NB4 (cell line): ENCODE data around the gene ANXA2R.
"Not testable (repeated sequence)": the region's sequence is repeated elsewhere in the genome, so short reads cannot be mapped to it uniquely, and the experiment has no call there.

Experiments
- DNase-seq: peaks from one replicate; pipeline ENCODE4 v3.0.0; 2010; ENCODE audit warnings: low read depth
- H3K4me3 ChIP-seq: one replicate; pipeline ENCODE4 v1.5.1; 2011; ENCODE audit warnings: mild to moderate bottlenecking, low read depth, low read length, moderate library complexity
- CTCF ChIP-seq: IDR thresholded peaks from one replicate; pipeline ENCODE4 v1.5.1; 2012; ENCODE audit warnings: low read depth, low read length
- MAX ChIP-seq: IDR thresholded peaks from 2 replicates; pipeline ENCODE4 v1.6.1; 2011; ENCODE audit warnings: low read depth, low read length
- MYC ChIP-seq: IDR thresholded peaks from 2 replicates; pipeline ENCODE4 v1.6.1; 2011; ENCODE audit warnings: low read depth, low read length
- POLR2A ChIP-seq: IDR thresholded peaks from 2 replicates; pipeline ENCODE4 v1.6.1; 2011; ENCODE audit warnings: mild to moderate bottlenecking; ENCODE audit not compliant: insufficient read length; ENCODE audit errors: extremely low read depth

ANXA2R gene

DNA sequence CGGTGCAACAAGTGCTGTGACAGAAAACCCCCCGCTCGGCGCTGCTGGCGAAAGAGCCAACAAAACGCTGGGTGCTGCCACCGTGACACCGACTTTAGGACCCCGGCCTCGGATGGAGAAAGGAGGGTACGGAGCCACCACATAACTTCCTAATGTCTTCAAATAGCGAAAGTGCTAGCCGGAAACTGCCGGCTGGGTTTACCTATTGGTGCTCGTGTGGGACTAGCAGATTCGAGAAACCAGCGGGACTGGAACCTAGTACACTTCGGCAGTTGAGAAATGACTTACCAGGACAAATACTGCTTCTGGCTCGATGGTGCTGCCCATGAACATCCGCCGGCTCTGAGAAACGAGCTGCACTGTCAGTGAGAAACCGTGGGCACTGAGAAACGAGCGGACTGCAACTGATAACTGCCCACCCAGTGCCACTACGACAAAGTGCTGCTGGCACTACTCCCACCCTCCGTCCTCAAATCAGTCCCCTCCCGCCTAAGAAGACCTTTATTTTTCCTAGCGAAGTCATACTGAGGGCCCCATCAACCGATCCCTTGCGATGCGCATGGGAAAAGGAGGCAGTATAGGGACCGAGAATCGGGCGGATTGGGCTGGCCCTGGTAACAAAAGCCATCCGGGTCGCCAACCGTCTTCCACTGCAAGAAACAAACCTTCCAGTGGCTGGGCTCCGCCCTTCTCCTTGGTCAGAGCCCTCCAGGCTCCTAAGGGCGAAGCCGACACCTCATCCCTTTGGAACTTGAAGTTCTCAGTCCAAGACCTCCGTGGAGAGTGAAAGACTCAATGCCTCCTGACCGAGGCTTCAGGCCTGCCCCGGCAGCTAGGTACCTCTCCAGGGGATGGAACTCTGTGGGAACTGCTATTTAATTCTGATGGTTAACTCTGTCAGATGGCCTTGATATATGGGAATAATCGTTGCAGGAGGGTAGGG lies 27.0 kb upstream of the ANXA2R start:
- H3K4me3 ChIP-seq = peak overlapping the region; percentile 84
- peak; percentile 95 for DNase-seq
- peak; percentile 85 for TF ChIP-seq MAX
- peak; percentile 94 for TF ChIP-seq MYC
- peak; percentile 92 for TF ChIP-seq POLR2A
- TF ChIP-seq CTCF = no peak

- peak overlapping the region; percentile 84 for H3K4me3 ChIP-seq
- TF ChIP-seq MYC (peak; percentile 65), CTCF (no peak), POLR2A (no peak), MAX (peak; percentile 51)
- peak; percentile 92 for DNase-seq
These were observed 26.1 kb upstream of the ANXA2R start for GRCh38 chr5:43065948-43066798.

DNA sequence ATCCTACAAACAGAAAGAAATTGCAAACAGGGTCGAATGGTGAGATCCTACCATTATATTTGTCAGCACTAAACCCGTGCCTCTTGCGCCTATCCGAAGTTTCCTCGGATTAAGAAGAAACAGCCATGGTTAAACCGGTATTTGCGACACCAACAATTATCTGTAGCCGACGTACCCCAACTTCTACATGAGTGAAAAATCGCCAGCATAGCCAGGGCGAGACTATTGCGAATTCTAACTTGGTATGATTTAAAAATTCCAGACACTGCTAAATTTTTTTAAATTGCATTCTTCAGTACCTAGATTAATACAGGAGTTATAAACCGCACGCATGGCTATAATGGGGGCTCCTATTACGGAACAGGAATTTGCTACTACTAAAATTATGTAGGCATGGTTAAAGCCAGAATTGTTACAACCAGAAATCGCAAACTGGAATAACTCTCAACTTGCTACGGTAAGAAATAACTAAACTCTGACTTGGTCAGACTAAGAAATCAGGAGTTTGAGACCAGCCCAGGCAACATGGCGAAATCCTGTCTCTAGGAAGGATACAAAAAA lies 25.3 kb upstream of the ANXA2R start:
- TF ChIP-seq MYC (no peak), POLR2A (no peak), CTCF (no peak), MAX (no peak)
- DNase-seq = peak; percentile 62
- H3K4me3 ChIP-seq = peak overlapping the region; percentile 84

GRCh38 chr5:43063721-43064171 lies 23.6 kb upstream of the ANXA2R start:
- H3K4me3 ChIP-seq = peak overlapping the region; percentile 85
- no peak for TF ChIP-seq CTCF
- peak; percentile 50; the same call in 1 of the 2 replicates for TF ChIP-seq MAX
- peak; percentile 56; the same call in 1 of the 2 replicates for TF ChIP-seq MYC
- TF ChIP-seq POLR2A = peak; percentile 44
- peak; percentile 92 for DNase-seq

DNA sequence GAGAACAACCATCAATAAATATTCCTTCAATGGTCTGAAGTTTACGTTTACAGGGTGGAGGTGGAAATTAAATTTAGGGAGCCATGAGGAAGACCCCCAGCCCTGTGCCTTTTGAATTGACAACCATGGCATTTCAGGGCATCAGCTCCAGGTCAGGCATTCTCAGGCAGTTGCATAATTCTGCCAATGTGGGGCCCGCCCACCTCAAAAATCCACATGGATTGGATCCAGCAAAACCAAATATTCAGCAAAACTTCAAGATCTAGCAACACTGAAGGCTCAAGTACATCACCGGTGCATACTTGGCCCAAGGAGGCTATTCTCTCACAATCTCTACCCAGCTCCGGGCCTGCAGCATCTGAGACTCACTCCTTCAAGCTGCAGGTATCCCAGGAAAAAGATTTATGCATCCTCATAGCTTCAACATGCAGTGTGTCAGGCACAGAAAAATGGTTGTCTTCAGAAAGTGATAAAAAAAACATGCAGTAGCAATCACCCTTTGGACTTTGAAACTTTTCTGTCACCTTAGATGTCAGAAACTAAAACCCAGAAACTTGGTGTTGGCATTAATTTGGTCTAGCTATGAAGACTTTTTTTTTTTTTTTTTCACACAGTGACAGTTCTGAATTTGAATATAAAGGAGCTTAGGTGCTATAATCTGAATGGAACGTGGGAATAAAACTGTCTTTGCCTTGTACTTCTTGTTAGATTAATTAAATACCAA lies 21.4 kb upstream of the ANXA2R start:
- DNase-seq = no peak
- H3K4me3 ChIP-seq = no peak overlapping the region
- TF ChIP-seq POLR2A = no peak
- TF ChIP-seq MAX = no peak
- TF ChIP-seq CTCF = no peak
- TF ChIP-seq MYC = no peak

GRCh38 chr5:43060020-43060419 lies 19.9 kb upstream of the ANXA2R start:
- not testable (repeated sequence) for H3K4me3 ChIP-seq, DNase-seq

GRCh38 chr5:43055098-43055497 lies 15.0 kb upstream of the ANXA2R start:
- DNase-seq, H3K4me3 ChIP-seq: not testable (repeated sequence)
